Tibial artery (tissue), 4 donors: ENCODE data around the gene RAB11B.
"Not testable (repeated sequence)": the region's sequence is repeated elsewhere in the genome, so short reads cannot be mapped to it uniquely, and the experiment has no call there.

ENCODE experiments used
- DNase-seq, 2 donors: peaks; one replicate each; pipeline ENCODE4 v3.0.0-alpha.2; 2019
- H3K27ac ChIP-seq, 2 donors: fragments of 200-600 bp; sonication (generic) in 1 of 2; 1 replicate in 1 of 2; 2 replicates in 1 of 2; pipeline ENCODE4 v1.5.1; 2018 to 2019; ENCODE audit warnings: mild to moderate bottlenecking in 1 of 2
- H3K27me3 ChIP-seq, 2 donors: fragments of 200-600 bp; sonication (generic) in 1 of 2; one replicate each; pipeline versions ENCODE4 v1.5.1 to v1.6.0; 2016 to 2019
- H3K36me3 ChIP-seq, 3 donors: fragments of 200-600 bp; sonication (generic) in 2 of 3; one replicate each; pipeline ENCODE4 v1.5.1; 2016 to 2019; ENCODE audit warnings: mild to moderate bottlenecking in 2 of 3
- H3K4me1 ChIP-seq, 4 donors: fragments of 200-600 bp; sonication (generic) in 2 of 4; 1 replicate in 3 of 4; 2 replicates in 1 of 4; pipeline ENCODE4 v1.5.1; 2016 to 2019
- H3K4me3 ChIP-seq, 2 donors: fragments of 200-600 bp; sonication (generic) in 1 of 2; 1 replicate in 1 of 2; 2 replicates in 1 of 2; pipeline ENCODE4 v1.5.1; 2018 to 2019; ENCODE audit warnings: mild to moderate bottlenecking in 2 of 2
- H3K9me3 ChIP-seq, 3 donors: fragments of 200-600 bp; sonication (generic) in 1 of 3; one replicate each; pipeline ENCODE4 v1.5.1; 2016 to 2019
- CTCF ChIP-seq, 2 experiments: fragments of 200-600 bp in 1 of 2; fragments of 450-650 bp in 1 of 2; IDR thresholded peaks; one replicate each; pipeline ENCODE4 v1.5.1; 2017 to 2019; ENCODE audit warnings: antibody characterized with exemption in 2 of 2, mild to moderate bottlenecking in 1 of 2, moderate library complexity in 1 of 2
- intact Hi-C: fragments of 100-400 bp; cut with DNase I; formaldehyde crosslinking; loops from one replicate; pipeline ENCODE4 v1.15.0; 2023; ENCODE audit warnings: low total_unique reads

The RAB11B gene

GRCh38 chr19:8421484-8422461, 31.6 kb downstream of the RAB11B start:
- intact Hi-C loops = no loop called here
- DNase-seq = no peak
- TF ChIP-seq CTCF (IDR thresholded peaks at IDR 0.05) = no peak
- peaks cover 0 to 18% (median 13%) of the 10 kb centered on the region in 3 donors for H3K36me3 ChIP-seq
- H3K4me3 ChIP-seq = no peak overlapping the region
- H3K4me1 ChIP-seq = peaks cover 0 to 19% (median 12%) of the 10 kb centered on the region in 4 donors
- H3K9me3 ChIP-seq = no peaks in the 10 kb centered on the region
- no peak overlapping the region for H3K27ac ChIP-seq
- no peaks in the 10 kb centered on the region for H3K27me3 ChIP-seq

DNA sequence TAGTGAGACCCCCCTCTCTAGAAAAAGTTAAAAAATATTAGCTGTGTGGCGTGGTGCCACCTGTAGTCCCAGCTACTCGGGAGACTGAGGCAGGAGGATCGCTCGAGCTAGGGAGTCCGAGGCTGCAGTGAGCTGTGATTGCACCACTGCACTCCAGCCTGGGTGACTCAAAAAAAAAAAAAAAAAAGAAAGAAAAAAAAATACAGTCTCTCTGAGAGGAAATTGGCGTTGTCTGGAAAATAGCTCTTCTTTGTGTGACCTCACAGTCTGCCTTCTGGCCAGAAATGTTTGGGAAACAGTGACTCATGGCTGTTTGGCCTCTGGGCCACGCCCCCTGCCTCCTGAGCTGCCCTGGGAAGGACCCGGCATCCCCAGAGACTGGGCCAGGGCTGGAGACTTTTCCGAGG, 33.7 kb downstream of the RAB11B start:
- TF ChIP-seq CTCF (IDR thresholded peaks at IDR 0.05) = no peak
- Histone ChIP-seq H3K27ac (peak overlapping the region; percentile 69 to 79), H3K9me3 (no peaks in the 10 kb centered on the region), H3K4me3 (peak overlapping the region; percentile 6 to 22), H3K27me3 (no peaks in the 10 kb centered on the region), H3K4me1 (peaks cover 0 to 19% (median 12%) of the 10 kb centered on the region in 4 donors), H3K36me3 (peaks cover 0 to 30% (median 19%) of the 10 kb centered on the region in 3 donors)
- intact Hi-C loops = no loop called here
- DNase-seq = peak; percentile 98

DNA sequence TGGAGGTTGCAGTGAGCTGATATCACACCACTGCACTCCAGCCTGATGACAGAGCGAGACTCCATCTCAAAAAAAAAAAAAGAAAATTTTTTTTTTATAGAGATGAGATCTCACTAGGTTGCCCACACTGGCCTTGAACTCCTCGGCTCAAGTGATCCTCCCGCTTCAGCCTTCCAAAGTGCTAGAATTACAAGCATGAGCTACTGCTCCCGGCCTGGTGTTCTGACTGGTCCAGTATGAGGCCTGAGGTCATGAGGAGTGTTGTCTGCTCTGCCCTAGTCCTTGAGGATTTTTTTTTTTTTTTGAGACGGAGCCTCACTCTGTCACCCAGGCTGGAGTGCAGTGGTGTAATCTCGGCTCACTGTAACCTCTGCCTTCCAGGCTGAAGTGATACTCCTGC, 35.2 kb downstream of the RAB11B start:
- peaks cover 1 to 38% (median 19%) of the 10 kb centered on the region in 3 donors for H3K36me3 ChIP-seq
- DNase-seq, intact Hi-C loops: not testable (repeated sequence)

DNA sequence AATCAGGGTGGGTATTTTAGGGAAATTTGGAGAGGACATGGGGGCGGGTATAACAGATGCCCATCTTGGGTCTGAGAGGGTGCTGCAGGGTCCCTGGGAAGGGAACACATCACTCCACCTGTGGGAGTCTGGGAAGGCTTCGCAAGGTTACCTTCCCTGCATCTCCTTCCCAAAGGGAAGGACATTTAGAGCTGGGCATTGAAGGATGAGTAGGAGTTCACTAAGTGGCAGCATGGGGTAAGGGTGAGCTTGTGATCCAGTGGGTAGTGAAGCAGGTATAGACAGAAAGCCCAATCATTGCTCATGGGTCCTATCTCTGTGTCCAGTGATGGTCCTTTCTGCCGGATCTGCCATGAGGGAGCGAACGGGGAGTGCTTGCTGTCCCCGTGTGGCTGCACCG, 36.1 kb downstream of the RAB11B start:
- no peaks in the 10 kb centered on the region for H3K9me3 ChIP-seq
- DNase-seq = no peak
- H3K4me1 ChIP-seq = peaks cover 0 to 19% (median 12%) of the 10 kb centered on the region in 4 donors
- no peak overlapping the region for H3K27ac ChIP-seq
- no peak overlapping the region for H3K4me3 ChIP-seq
- TF ChIP-seq CTCF (IDR thresholded peaks at IDR 0.05) = no peak
- peaks cover 7 to 47% (median 27%) of the 10 kb centered on the region in 3 donors for H3K36me3 ChIP-seq
- H3K27me3 ChIP-seq = no peaks in the 10 kb centered on the region
- intact Hi-C loops = no loop called here

More for the DNA sequence above, 35.2 kb downstream of the RAB11B start:
- not testable (repeated sequence) for H3K4me3 ChIP-seq, H3K27me3 ChIP-seq, H3K27ac ChIP-seq, H3K9me3 ChIP-seq
- H3K4me1 ChIP-seq = peaks cover 0 to 19% (median 12%) of the 10 kb centered on the region in 4 donors

DNA sequence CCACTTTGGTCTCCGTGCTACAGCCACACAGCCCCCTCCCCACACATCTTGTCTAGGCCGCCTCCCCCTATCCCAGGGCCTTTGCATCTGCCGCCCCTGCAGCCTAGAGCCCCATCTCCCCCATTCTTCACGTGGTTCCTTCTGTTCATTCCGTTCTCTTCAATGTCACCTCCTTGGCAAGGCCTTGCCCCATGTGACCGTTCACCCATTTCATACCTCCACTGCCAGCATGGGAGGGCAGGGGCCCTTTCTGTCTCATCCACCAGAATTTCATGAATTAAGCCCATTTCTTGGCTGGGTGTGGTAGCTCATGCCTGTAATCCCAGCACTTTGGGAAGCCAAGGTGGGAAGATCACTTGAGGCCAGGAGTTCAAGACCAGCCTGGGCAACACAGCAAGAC, 38.9 kb downstream of the RAB11B start:
- no peak overlapping the region for H3K4me3 ChIP-seq
- H3K27ac ChIP-seq = no peak overlapping the region
- intact Hi-C loops = no loop called here

More for the DNA sequence above, 38.9 kb downstream of the RAB11B start:
- TF ChIP-seq CTCF (IDR thresholded peaks at IDR 0.05) = no peak
- Histone ChIP-seq H3K9me3 (no peaks in the 10 kb centered on the region), H3K36me3 (peaks cover 7 to 45% (median 20%) of the 10 kb centered on the region in 3 donors), H3K27me3 (no peaks in the 10 kb centered on the region), H3K4me1 (peaks cover 0 to 17% (median 11%) of the 10 kb centered on the region in 4 donors)
- no peak for DNase-seq
